ENCODE results near the gene SLC1A2.

Gene SLC1A2

GRCh38 chr11:35324183-35324886 lies 95.0 kb downstream of the SLC1A2 start:
- no peaks in the 10 kb centered on the region for H3K36me3 ChIP-seq
- H3K27ac ChIP-seq, result no peak overlapping the region
- no peaks in the 10 kb centered on the region for H3K27me3 ChIP-seq
- H3K4me1 ChIP-seq (ENCODE audit: control insufficient read depth in 1 of 2, insufficient read depth in 1 of 2, low read depth in 1 of 2, low read length in 1 of 2), result peaks cover 0 to under 1% of the 10 kb centered on the region in 2 experiments
- no peak for TF ChIP-seq CTCF (IDR thresholded peaks at IDR 0.05)
- H3K9me3 ChIP-seq, result no peaks in the 10 kb centered on the region
- no peak overlapping the region for H3K4me3 ChIP-seq (ENCODE audit: low read depth in 1 of 2, low read length in 1 of 2)

- Histone ChIP-seq H3K27me3 (no peaks in the 10 kb centered on the region), H3K9me3 (no peaks in the 10 kb centered on the region), H3K4me3 (ENCODE audit: low read depth in 1 of 2, low read length in 1 of 2) (no peak overlapping the region), H3K36me3 (no peaks in the 10 kb centered on the region), H3K27ac (no peak overlapping the region), H3K4me1 (ENCODE audit: control insufficient read depth in 1 of 2, insufficient read depth in 1 of 2, low read depth in 1 of 2, low read length in 1 of 2) (peaks cover 0 to 6% of the 10 kb centered on the region in 2 experiments)
- no peak for TF ChIP-seq CTCF (IDR thresholded peaks at IDR 0.05)
These were observed 96.1 kb downstream of the SLC1A2 start for GRCh38 chr11:35323076-35323868.

- H3K4me1 ChIP-seq (ENCODE audit: control insufficient read depth in 1 of 2, insufficient read depth in 1 of 2, low read depth in 1 of 2, low read length in 1 of 2), result peaks cover 0 to 6% of the 10 kb centered on the region in 2 experiments
- no peaks in the 10 kb centered on the region for H3K36me3 ChIP-seq
- H3K27me3 ChIP-seq, result no peaks in the 10 kb centered on the region
- no peaks in the 10 kb centered on the region for H3K9me3 ChIP-seq
- no peak overlapping the region for H3K4me3 ChIP-seq (ENCODE audit: low read depth in 1 of 2, low read length in 1 of 2)
- no peak overlapping the region for H3K27ac ChIP-seq
- no peak for TF ChIP-seq CTCF (IDR thresholded peaks at IDR 0.05)
These were observed 96.9 kb downstream of the SLC1A2 start for GRCh38 chr11:35322318-35322979.

DNA sequence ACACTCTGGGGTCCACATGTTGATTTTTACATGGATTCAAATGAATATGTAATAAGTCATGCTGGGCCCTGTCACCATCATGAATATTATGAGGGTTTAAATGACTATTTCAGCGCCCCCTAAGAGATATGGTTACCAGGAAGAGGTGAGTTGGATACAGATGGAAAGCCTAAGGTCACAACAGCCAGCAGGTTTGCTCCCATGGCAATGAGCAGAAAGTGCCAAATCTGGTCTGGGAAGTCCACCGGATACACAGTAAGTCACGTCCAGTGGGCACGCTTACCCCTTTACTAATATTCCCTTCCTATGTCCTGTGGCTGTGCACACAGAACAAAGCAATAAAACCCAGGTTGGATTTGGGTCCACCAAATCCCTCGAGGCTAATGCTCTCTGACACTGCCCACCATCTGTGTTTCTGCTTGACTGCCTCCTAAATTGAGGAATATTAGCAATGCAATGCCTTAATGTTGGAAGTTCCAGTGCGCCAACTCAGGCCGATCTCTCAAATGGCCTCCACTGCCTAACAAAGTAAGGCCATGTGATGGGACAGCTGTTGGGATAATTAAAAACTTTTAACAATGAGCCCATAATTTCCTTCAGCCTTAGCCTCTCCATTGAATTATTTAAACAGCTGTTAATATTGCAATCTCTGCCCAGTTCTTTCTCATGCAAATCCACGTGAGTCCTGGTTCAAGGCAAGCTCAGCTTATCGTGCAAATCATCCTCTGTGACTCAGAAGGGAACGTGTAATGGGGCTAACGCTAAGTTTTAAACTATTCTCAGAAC lies 97.6 kb downstream of the SLC1A2 start:
- no peak for TF ChIP-seq CTCF (IDR thresholded peaks at IDR 0.05)
- Histone ChIP-seq H3K4me3 (ENCODE audit: low read depth in 1 of 2, low read length in 1 of 2) (no peak overlapping the region), H3K27ac (no peak overlapping the region), H3K9me3 (no peaks in the 10 kb centered on the region), H3K4me1 (ENCODE audit: control insufficient read depth in 1 of 2, insufficient read depth in 1 of 2, low read depth in 1 of 2, low read length in 1 of 2) (peaks cover 0 to 6% of the 10 kb centered on the region in 2 experiments), H3K36me3 (no peaks in the 10 kb centered on the region), H3K27me3 (no peaks in the 10 kb centered on the region)

DNA sequence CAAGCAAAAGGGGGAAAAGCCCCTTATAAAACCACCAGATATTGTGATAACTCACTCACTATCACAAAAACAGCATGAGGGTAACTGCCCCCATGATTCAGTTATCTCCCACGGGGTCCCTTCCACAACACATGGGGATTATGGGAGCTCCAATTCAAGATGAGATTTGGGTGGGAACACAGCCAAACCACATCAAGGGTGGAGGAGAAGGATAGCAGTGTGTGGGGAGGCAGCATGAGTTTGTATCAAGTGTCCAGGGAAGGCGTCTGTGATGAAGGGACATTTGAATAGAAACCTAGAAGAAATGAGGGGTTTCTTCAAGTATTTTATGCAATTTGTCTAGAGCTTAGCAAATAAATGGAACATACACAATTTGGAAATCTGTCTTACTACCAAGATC lies 98.2 kb downstream of the SLC1A2 start:
- Histone ChIP-seq H3K27me3 (no peaks in the 10 kb centered on the region), H3K9me3 (no peaks in the 10 kb centered on the region), H3K27ac (no peak overlapping the region), H3K4me1 (ENCODE audit: control insufficient read depth in 1 of 2, insufficient read depth in 1 of 2, low read depth in 1 of 2, low read length in 1 of 2) (peaks cover 0 to 6% of the 10 kb centered on the region in 2 experiments), H3K4me3 (ENCODE audit: low read depth in 1 of 2, low read length in 1 of 2) (no peak overlapping the region), H3K36me3 (no peaks in the 10 kb centered on the region)
- no peak for TF ChIP-seq CTCF (IDR thresholded peaks at IDR 0.05)
